ENCODE results near the gene PDSS2.

The PDSS2 gene

GRCh38 chr6:107275330-107275865 is 184.0 kb downstream of the PDSS2 start:
- H3K4me1 Mint-ChIP-seq (ENCODE audit: low read depth): no peaks in the 10 kb centered on the region
- H3K4me3 Mint-ChIP-seq: no peak overlapping the region
- H3K36me3 Mint-ChIP-seq: peaks cover 6% of the 10 kb centered on the region
- no peaks in the 10 kb centered on the region for H3K9me3 Mint-ChIP-seq (ENCODE audit: low read depth)
- H3K27ac Mint-ChIP-seq: no peak overlapping the region
- H3K27me3 Mint-ChIP-seq: no peaks in the 10 kb centered on the region

GRCh38 chr6:107274288-107274687 is 185.1 kb downstream of the PDSS2 start:
- Mint-ChIP-seq H3K9me3 (ENCODE audit: low read depth) (no peaks in the 10 kb centered on the region), H3K27ac (no peak overlapping the region), H3K36me3 (peaks cover 6% of the 10 kb centered on the region), H3K27me3 (no peaks in the 10 kb centered on the region), H3K4me1 (ENCODE audit: low read depth) (no peaks in the 10 kb centered on the region), H3K4me3 (no peak overlapping the region)

GRCh38 chr6:107272246-107272645 is 187.1 kb downstream of the PDSS2 start:
- Mint-ChIP-seq H3K27me3 (no peaks in the 10 kb centered on the region), H3K9me3 (ENCODE audit: low read depth) (no peaks in the 10 kb centered on the region), H3K4me3 (no peak overlapping the region), H3K36me3 (peaks cover 6% of the 10 kb centered on the region), H3K27ac (no peak overlapping the region), H3K4me1 (ENCODE audit: low read depth) (no peaks in the 10 kb centered on the region)

GRCh38 chr6:107271208-107271790 is 188.1 kb downstream of the PDSS2 start:
- Mint-ChIP-seq H3K4me1 (ENCODE audit: low read depth) (no peaks in the 10 kb centered on the region), H3K4me3 (no peak overlapping the region), H3K36me3 (peaks cover 6% of the 10 kb centered on the region), H3K9me3 (ENCODE audit: low read depth) (no peaks in the 10 kb centered on the region), H3K27ac (no peak overlapping the region), H3K27me3 (no peaks in the 10 kb centered on the region)

GRCh38 chr6:107267634-107268033 is 191.7 kb downstream of the PDSS2 start:
- Mint-ChIP-seq H3K27me3 (no peaks in the 10 kb centered on the region), H3K27ac (no peak overlapping the region), H3K9me3 (ENCODE audit: low read depth) (no peaks in the 10 kb centered on the region), H3K4me3 (no peak overlapping the region), H3K4me1 (ENCODE audit: low read depth) (no peaks in the 10 kb centered on the region), H3K36me3 (peaks cover 2% of the 10 kb centered on the region)

GRCh38 chr6:107267006-107267405 is 192.4 kb downstream of the PDSS2 start:
- Mint-ChIP-seq H3K36me3 (peaks cover 2% of the 10 kb centered on the region), H3K4me3 (no peak overlapping the region), H3K27me3 (no peaks in the 10 kb centered on the region), H3K9me3 (ENCODE audit: low read depth) (no peaks in the 10 kb centered on the region), H3K4me1 (ENCODE audit: low read depth) (no peaks in the 10 kb centered on the region), H3K27ac (no peak overlapping the region)

GRCh38 chr6:107266563-107266962 is 192.8 kb downstream of the PDSS2 start:
- H3K4me1 Mint-ChIP-seq (ENCODE audit: low read depth): no peaks in the 10 kb centered on the region
- no peaks in the 10 kb centered on the region for H3K27me3 Mint-ChIP-seq
- H3K27ac Mint-ChIP-seq: no peak overlapping the region
- H3K9me3 Mint-ChIP-seq (ENCODE audit: low read depth): no peaks in the 10 kb centered on the region
- peaks cover 2% of the 10 kb centered on the region for H3K36me3 Mint-ChIP-seq
- no peak overlapping the region for H3K4me3 Mint-ChIP-seq

GRCh38 chr6:107264357-107264840 is 195.0 kb downstream of the PDSS2 start:
- Mint-ChIP-seq H3K27ac (no peak overlapping the region), H3K4me1 (ENCODE audit: low read depth) (no peaks in the 10 kb centered on the region)

GRCh38 chr6:107259951-107260350 is 199.4 kb downstream of the PDSS2 start:
- Mint-ChIP-seq H3K27ac (no peak overlapping the region), H3K4me3 (no peak overlapping the region), H3K27me3 (no peaks in the 10 kb centered on the region), H3K36me3 (peaks cover 7% of the 10 kb centered on the region), H3K9me3 (ENCODE audit: low read depth) (no peaks in the 10 kb centered on the region), H3K4me1 (ENCODE audit: low read depth) (no peaks in the 10 kb centered on the region)

More at GRCh38 chr6:107264357-107264840, 195.0 kb downstream of the PDSS2 start:
- H3K36me3 Mint-ChIP-seq: peaks cover 7% of the 10 kb centered on the region
- no peaks in the 10 kb centered on the region for H3K9me3 Mint-ChIP-seq (ENCODE audit: low read depth)
- H3K27me3 Mint-ChIP-seq: no peaks in the 10 kb centered on the region
- H3K4me3 Mint-ChIP-seq: no peak overlapping the region

GRCh38 chr6:107248147-107248546 is 211.2 kb downstream of the PDSS2 start:
- Mint-ChIP-seq H3K4me3 (no peak overlapping the region), H3K36me3 (peaks cover 7% of the 10 kb centered on the region), H3K9me3 (ENCODE audit: low read depth) (no peaks in the 10 kb centered on the region), H3K27ac (no peak overlapping the region), H3K27me3 (no peaks in the 10 kb centered on the region), H3K4me1 (ENCODE audit: low read depth) (no peaks in the 10 kb centered on the region)

- no peaks in the 10 kb centered on the region for H3K4me1 Mint-ChIP-seq (ENCODE audit: low read depth)
- no peaks in the 10 kb centered on the region for H3K27me3 Mint-ChIP-seq
- H3K4me3 Mint-ChIP-seq: no peak overlapping the region
- no peaks in the 10 kb centered on the region for H3K9me3 Mint-ChIP-seq (ENCODE audit: low read depth)
- no peak overlapping the region for H3K27ac Mint-ChIP-seq
- H3K36me3 Mint-ChIP-seq: peaks cover 7% of the 10 kb centered on the region
These were observed 212.3 kb downstream of the PDSS2 start for GRCh38 chr6:107246972-107247615.

GRCh38 chr6:107246249-107246971 is 213.0 kb downstream of the PDSS2 start:
- Mint-ChIP-seq H3K27me3 (no peaks in the 10 kb centered on the region), H3K36me3 (peaks cover 11% of the 10 kb centered on the region), H3K9me3 (ENCODE audit: low read depth) (no peaks in the 10 kb centered on the region), H3K4me3 (no peak overlapping the region), H3K27ac (no peak overlapping the region), H3K4me1 (ENCODE audit: low read depth) (no peaks in the 10 kb centered on the region)

- H3K9me3 Mint-ChIP-seq (ENCODE audit: low read depth): no peaks in the 10 kb centered on the region
- H3K27ac Mint-ChIP-seq: no peak overlapping the region
- H3K4me1 Mint-ChIP-seq (ENCODE audit: low read depth): no peaks in the 10 kb centered on the region
- no peak overlapping the region for H3K4me3 Mint-ChIP-seq
- peaks cover 11% of the 10 kb centered on the region for H3K36me3 Mint-ChIP-seq
- no peaks in the 10 kb centered on the region for H3K27me3 Mint-ChIP-seq
These were observed 214.5 kb downstream of the PDSS2 start for GRCh38 chr6:107244742-107245480.

GRCh38 chr6:107244082-107244741 is 215.2 kb downstream of the PDSS2 start:
- H3K27me3 Mint-ChIP-seq: no peaks in the 10 kb centered on the region
- no peak overlapping the region for H3K4me3 Mint-ChIP-seq
- no peaks in the 10 kb centered on the region for H3K9me3 Mint-ChIP-seq (ENCODE audit: low read depth)
- H3K4me1 Mint-ChIP-seq (ENCODE audit: low read depth): no peaks in the 10 kb centered on the region
- H3K36me3 Mint-ChIP-seq: peaks cover 11% of the 10 kb centered on the region
- no peak overlapping the region for H3K27ac Mint-ChIP-seq

All from activated naive CD8-positive, alpha-beta T cell (primary cell).